ENCODE results near the gene MAB21L1.

The MAB21L1 gene

DNA sequence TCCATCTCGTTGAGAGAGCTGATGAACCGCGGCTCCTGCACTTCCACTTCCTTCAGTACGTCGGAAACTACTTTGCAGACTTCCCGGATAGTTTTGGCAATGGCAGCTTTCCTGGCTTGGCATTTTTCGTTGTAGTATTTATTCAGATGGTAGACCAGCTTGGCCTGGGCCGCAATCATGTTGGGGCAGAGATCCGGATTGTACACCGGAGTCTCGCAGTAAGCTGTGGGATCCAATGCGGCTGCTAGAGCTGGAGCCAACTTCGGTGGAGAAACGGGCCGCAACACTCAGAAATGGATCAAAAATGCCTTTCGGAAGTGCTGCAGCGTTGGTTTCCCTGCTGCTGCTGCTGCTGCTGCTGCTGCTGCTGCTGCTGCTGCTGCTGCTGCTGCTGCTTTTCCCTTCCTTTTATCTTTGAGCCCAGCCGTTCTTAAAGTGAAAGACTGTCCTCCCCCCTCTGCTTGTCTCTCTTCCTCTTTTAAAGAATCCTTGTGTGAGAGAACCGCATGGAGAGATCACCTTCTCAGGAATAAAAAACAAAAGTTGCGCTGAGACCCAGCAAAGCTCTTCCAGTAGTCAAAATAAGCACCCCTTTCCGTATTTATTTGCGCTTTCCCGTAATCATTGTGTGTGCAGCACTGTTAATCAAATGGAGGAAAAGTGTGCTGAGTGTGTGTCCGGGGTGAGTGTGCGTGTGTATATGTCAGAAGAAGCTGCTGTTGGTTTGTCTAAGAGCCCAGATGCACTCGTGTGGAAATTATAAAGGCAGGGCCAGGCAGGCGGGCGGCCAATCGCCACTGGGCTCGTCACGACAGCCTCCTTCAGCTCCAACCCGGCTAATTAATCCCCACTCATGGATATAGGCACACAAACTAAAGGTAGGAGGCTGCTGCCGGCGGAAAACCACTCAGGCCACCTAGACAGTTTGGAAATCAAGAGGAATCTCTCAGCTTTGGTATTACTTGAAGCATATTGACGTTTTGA lies at the start of gene MAB21L1:
Gene MAB21L1 (minus strand): TSS at position 730 of the 984 bp plus-strand sequence. CDS start 551 bp downstream, at position 179.
- peak; percentile 31 for DNase-seq

DNA sequence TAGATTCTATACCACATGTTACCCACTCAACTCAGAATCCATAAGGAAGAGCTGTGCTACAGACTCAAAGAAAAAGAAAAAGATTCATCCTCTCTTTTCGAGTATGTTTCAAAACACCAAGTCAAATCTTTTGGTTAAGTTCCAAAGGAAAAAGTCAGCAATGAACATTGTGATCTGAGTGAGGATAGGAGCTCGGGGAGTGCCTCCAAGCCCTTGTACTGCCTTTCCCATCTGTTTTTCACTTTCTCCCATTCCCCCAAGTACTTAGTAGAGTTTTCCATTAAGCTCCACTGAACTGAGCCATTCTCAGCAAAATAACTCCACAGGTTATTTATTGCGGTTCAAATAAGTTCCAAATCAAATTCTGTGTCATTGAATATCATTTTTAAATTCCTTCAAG lies 47.7 kb upstream of the MAB21L1 start:
- no peak for DNase-seq

- DNase-seq = no peak
These were observed 42.0 kb upstream of the MAB21L1 start for GRCh38 chr13:35518337-35518946.

DNA sequence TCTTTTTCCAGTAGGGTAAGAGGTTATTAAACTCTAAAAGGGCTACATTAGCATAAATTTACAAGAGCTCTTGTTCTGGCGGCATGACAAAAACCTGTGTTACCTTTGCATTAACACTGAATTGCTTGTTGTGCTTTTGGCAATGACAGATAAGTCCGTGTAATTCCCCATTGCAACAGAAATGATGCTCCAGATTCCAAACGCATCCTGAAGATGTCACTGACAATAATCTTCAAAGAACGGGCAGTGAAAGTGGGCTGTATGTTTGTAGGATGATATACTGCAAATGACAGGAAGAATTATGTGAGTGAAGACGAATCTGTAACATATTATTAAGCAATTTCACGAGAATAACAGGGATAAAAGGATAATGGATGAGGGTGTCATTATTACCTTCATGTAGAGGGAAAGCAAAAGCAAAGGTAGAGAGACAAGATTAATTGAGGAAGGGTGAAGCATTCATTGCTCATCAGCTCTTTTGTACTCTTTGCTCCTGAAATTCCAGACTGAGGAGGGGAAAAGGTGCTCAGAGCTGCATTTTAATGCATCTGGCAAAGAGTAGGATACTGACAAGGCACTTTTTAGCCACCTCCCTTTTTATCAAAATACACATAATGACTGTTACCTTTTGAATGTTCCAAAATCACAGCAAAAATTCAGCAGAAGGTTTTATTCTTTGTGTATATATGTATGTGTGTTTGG lies 38.5 kb upstream of the MAB21L1 start:
- DNase-seq = no peak

- no peak for DNase-seq
These were observed 37.6 kb upstream of the MAB21L1 start for GRCh38 chr13:35514061-35514477.

DNA sequence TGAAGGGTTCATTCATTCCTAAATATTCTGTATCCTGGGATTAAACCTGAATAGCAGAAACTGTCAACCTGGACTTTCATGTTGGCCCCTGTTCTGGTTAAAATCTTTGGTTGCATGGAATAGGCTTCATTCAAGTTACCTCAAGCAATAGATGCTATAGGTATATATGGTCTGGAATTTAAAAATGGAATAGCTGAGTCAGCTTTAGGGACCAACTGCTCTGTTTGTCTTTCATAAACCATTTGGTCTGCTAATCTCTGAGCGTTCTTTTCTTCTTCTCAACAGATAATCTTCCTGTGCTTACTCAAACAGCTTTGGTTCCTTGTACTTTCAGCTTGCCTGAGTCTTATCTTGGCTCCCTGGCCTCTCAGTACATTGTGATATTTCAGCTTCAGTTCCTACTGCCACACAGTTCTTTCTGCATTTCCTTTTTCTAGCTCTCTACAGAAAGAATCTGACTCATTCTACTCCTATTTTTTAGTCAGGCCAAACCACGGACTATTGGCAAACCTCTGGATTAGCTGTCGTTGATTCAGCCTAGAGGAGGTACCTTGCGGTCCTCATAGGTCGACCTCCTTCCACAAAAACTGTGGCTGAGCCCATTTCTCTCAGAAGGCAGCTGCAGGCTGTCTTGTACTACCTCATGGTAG lies 35.9 kb upstream of the MAB21L1 start:
- no peak for DNase-seq

DNA sequence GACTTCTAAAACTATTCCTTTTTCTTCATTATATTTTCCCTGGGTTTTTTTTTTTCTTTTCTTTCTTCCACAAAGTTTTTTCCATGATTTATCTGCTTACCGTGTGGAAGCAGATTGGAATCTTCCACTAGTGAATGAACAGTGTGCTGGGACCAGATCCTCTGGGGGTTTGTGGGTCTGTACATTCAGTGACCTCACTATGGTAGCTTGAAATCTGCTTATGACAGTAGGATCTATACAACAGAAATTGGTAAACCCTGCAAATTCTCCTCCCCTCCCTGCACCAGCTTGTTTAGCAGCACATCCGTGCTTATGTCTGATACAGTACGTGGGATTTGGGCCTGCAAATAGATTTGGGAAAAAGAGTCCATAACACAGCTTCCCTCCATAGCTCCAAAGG lies 26.0 kb upstream of the MAB21L1 start:
- DNase-seq = no peak

GRCh38 chr13:35501661-35502235 lies 25.3 kb upstream of the MAB21L1 start:
- no peak for DNase-seq

- DNase-seq = no peak
These were observed 23.7 kb upstream of the MAB21L1 start for GRCh38 chr13:35500144-35500543.

GRCh38 chr13:35499676-35500075 lies 23.2 kb upstream of the MAB21L1 start:
- DNase-seq = no peak

DNA sequence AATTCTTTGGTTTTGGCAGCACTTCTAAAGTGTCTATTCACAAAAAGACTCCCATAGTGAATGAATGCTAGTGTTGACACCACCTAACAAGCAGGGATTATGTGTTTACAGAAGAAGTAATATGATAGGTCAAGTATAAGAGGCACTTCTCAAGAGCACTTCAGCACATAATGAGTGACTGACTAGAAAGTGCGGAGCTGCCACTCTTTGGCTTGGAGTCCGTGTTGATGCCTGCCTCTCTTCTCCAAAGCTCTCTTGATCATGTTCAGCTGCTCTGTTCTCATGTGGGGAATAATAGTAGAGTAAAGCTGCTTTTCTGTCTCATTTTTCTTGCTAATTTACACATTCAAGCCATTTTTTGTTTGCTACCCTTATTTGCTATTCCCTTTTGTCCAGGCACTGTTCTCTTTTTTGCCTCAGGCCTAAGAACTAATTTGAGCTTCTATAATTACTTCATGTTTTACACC lies 22.7 kb upstream of the MAB21L1 start:
- no peak for DNase-seq

GRCh38 chr13:35498231-35498630 lies 21.7 kb upstream of the MAB21L1 start:
- DNase-seq = no peak

- DNase-seq = no peak
These were observed 20.4 kb upstream of the MAB21L1 start for GRCh38 chr13:35496761-35497386.

DNA sequence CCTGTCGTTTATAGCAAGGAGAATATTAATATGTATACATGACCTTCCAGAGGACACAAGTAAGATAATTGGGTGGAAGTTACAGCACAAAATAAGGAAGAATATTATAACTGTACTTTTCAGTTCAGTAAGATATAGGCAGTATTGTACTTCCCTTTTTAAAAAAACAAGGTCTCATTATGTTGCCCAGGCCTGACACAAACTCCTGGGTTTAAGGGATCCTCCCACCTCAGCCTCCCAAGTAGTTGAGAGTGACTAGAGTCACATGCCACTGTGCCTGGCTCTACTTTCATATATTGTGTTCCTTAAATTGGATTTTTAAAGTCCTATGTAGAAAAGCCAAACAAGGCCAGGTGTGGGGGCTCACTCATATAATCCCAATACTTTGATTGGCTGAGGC lies 19.5 kb upstream of the MAB21L1 start:
- no peak for DNase-seq

DNA sequence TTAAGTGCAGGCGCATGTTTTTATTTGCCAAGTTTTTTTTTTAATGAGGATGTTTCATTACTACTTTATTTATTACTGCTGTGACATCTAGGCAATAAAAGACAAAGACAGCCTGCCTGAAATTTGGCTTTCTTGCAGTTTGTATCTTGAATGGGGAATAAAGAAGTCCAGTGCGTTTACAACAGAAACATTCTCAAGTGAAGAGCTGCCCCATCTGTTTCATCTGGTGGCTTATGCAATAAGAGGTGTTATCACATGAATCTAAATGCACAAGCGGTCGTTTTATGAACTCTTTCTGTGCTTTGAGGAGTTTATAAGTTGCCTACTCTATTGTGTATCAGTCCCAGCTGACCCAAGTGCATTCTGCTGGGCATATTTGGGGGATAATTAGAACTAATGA lies 12.6 kb upstream of the MAB21L1 start:
- DNase-seq = no peak

DNA sequence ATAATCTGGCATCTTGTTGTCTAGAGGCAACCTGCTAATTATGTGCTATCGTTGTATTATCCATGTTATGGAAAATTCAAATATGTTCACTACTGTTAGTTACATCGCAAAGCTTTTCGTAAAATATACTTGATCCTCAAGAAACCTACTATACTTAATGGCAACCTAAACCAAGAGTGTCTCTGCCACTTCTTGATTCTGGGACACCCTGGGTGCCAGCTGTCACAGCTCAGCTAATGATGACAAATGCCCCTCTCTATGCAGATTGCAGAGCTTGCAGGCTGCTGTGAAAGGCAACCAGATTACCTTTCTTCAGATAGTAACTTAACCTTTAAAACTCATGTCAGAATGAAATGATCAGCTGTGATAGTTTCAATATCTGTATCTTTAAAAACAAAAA lies 8.9 kb upstream of the MAB21L1 start:
- DNase-seq = no peak

DNA sequence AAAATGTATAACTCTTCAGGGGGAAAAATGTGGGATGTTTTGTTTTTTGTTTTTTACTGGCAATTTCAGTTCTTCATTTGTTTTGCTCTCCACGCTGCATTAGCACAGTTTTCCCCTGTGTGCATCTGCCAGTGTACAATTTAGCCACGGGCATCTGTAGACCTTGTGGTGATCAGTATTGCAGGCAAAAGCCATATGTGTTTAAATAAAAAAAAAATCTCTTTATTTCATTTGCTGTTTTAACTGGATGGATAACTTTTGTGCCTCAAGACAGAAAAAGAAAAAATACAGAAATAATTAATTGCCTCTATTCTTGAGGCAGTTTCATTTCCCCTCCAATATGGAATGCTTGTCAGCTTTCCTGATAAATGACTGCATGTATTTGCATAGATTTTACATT lies 7.9 kb upstream of the MAB21L1 start:
- DNase-seq = no peak

GRCh38 chr13:35483761-35484160 lies 7.3 kb upstream of the MAB21L1 start:
- DNase-seq = no peak

DNA sequence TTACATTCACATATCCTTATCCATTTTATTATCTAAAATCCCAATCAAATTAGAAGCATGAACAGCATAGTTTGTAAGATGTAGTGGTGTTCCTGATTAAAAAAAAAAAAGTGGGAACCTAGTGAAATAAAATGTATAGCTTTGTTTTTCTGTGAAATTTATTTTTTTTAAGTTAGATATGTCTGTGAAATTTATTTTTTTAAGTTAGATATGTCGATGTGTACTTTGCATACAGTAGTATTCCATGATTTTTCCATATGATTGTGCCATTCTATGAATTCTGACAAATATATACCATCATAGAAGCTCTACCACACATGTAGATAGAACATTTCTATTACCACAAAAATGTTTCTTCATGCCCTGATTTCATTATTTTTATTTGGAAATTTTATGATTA lies 6.0 kb upstream of the MAB21L1 start:
- no peak for DNase-seq

DNA sequence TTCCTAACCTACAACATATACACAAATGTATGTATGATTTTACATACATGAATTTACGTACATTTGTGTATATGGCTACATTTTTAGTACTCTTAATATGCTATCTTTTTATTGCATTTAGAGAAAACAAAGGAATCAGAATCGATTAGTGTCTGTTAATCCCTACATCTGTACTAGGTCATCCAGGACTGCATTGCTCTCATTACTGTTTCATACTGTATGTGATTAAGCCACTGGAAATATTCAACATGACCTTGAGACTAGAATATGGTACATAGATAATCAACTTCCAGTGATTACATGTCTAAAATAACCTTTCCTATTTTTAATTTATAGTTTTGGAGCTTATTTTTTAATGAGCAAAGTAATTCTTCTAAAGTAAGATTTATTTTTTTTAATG lies 5.3 kb upstream of the MAB21L1 start:
- DNase-seq = no peak

DNA sequence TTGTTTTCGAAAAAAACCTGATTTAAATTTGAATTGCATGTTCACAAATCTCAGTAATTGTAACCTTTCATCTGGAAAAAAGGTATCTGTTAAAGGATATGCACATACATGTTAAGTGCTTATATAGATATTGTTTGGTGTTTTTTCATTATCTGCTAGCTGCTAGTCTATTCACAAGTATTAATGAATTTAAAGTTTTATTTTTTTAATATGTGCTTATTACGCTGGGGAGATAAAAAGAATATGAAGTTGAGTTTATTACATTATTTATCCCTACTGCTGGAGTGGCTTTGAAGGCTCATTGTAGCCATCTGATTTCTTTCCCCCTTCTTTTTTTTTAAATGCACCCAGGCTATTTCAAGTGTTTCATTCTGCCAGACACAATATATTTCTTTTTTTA lies 3.9 kb upstream of the MAB21L1 start:
- no peak for DNase-seq

DNA sequence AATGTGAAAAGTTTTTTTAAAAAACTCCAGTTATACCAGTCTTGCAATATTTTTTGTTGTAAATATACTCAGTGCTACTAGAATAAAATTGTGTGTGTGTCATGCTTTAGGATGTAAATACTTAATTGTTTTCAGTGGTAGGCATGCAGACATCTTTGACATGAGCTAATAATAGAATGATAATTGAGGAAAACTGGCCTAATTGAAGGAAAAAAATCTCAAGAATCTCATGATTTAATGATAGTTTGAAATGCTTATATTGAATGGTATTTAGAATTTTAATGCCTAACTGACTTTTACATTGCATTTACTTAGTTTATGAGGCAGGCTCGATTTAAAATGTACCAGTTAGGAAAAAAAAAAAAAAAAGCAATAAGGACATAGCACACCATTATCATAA lies 3.2 kb upstream of the MAB21L1 start:
- DNase-seq = no peak

Measured in KG1 (cell line).